ENCODE measurements around the gene APP.

Gene APP

DNA sequence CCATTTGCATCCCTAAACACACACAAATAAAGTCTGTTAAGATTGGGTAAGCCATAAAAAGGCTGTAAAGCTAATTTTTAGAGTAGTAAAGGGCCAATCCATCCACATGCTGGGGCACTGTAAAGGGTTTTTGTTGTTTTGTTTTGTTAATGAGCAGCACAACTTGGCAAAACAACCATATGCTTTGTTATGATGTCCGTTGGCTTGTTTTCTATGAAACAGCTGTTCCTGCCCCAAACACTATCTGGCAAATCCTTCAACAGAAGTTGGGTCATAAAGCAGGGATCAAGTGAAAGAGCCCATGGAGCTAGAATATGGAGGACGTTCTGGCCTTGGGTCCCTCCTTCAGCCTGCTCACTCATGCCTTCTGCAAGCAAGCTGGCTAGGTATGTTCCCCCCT is 183.6 kb downstream of the APP start:
- DNase-seq (ENCODE audit: low spot score), result no peak
- TF ChIP-seq, protein P1, sequence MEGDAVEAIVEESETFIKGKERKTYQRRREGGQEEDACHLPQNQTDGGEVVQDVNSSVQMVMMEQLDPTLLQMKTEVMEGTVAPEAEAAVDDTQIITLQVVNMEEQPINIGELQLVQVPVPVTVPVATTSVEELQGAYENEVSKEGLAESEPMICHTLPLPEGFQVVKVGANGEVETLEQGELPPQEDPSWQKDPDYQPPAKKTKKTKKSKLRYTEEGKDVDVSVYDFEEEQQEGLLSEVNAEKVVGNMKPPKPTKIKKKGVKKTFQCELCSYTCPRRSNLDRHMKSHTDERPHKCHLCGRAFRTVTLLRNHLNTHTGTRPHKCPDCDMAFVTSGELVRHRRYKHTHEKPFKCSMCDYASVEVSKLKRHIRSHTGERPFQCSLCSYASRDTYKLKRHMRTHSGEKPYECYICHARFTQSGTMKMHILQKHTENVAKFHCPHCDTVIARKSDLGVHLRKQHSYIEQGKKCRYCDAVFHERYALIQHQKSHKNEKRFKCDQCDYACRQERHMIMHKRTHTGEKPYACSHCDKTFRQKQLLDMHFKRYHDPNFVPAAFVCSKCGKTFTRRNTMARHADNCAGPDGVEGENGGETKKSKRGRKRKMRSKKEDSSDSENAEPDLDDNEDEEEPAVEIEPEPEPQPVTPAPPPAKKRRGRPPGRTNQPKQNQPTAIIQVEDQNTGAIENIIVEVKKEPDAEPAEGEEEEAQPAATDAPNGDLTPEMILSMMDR (IDR thresholded peaks at IDR 0.05; ENCODE audit: extremely low read depth, missing control alignments), result no peak

DNA sequence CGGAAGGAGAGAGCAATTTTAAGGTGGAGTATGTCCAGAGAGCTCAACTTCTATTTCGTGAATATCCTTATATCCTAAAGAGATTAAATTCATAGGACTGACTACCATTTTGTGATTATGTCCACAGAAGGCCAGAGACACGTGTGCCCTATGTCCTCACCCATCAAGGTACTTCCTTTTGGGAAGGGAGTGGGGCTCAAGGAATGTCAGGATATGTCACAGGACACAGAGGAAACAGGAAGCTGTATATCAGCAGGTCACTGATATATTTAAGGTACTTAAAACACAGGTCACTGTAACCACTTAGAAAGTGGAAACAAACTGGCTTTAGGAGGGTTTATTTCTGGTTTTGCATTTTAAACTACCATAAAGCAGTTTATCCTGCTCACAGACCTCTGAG is 184.6 kb downstream of the APP start:
- TF ChIP-seq, protein P1 (IDR thresholded peaks at IDR 0.05; ENCODE audit: extremely low read depth, missing control alignments), result no peak
- DNase-seq (ENCODE audit: low spot score), result no peak

DNA sequence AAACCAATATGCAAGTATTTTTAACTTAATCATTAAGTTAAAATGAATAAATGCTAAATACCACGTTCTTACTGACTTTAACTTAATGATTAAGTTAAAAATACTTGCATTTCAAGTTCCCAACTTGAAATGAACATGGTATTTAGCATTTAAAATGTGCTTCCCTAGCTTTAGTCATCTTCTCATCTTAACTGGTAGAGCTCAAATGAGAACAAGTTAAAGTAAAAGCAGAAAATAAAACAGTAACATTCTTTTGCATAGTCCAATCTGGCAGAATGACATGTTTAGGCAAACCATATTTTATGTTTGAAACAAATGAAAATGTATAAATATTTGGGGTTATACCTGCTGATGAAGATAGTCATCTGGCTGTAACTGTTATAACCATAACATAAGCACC is 186.0 kb downstream of the APP start:
- DNase-seq (ENCODE audit: low spot score), result no peak
- TF ChIP-seq, protein P1 (IDR thresholded peaks at IDR 0.05; ENCODE audit: extremely low read depth, missing control alignments), result no peak

DNA sequence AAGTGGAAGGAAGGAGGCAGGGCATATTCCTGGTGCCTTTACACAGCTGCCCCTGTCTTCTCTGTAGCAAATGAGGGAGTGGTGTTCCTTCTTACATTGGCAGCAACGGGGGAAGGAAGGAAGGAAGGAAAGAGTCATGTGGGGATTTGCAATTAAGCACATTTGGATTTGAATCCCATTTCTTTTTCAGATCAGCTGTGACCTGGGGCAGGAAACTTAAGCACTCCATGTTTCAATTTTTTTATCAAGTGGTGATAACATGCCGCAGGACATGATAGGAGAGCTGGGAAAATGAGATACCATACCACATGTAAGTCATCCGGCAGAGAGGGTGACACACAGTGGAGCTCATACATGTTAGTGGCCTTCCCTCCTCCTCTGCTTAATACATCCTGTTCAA is 186.8 kb downstream of the APP start:
- TF ChIP-seq, protein P1 (IDR thresholded peaks at IDR 0.05; ENCODE audit: extremely low read depth, missing control alignments), result no peak
- DNase-seq (ENCODE audit: low spot score), result no peak

DNA sequence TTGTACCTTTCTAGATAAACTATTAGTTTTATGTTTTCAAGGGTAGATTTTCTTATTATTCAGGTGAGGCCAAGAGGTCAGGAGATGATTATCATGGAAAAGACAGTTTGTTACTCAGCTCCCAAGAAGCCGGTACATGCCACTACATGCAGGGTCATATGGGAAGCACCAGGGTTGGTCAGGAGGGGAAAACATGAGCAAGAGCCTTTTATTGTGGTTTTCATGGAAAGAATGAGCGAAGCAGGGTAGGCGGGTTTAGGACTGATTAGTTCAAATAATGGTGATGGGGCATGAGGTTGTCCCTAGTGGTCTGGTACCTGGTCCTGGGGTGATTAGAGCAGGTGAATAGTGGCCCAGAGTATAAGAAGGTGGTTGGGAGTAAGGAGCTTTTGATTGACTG is 189.9 kb downstream of the APP start:
- no peak for DNase-seq (ENCODE audit: low spot score)
- TF ChIP-seq, protein P1 (IDR thresholded peaks at IDR 0.05; ENCODE audit: extremely low read depth, missing control alignments), result no peak

DNA sequence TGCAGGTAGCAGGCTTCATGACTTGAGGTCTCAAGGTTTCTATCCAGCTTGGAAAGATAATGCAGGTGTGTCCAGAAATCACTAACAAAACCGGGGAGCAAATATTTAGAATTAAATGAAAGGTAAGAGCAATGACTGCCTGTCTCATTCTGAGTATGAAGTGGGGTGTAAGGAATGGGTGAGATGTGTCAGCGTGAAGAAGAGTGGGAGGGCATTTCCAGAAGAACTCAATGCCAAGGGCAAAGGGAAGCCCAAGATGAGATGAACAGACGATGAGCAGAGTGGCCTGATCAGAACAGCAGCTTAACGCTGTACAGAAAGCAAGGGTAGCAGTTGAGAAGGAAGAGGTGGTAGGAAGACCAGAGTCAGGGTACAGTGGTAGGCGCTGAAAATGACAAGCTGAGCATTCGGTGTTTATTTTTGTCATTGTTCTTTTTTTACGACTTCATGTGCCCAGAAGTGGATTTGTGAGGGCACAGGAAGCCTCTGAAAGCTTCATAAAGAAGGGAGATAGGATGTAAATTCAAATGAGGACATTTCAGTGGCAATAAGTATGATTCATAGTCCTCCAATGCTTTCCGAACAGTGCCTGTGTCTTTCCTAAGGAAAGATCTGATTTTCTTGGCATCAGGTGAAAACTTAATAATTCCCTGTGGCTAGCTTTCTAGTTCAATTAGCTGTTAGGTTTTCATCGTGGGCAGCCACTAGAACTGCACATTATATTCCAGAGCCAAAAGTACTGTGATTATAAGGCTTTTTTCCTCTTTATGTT is 190.5 kb downstream of the APP start:
- TF ChIP-seq, protein P1 (IDR thresholded peaks at IDR 0.05; ENCODE audit: extremely low read depth, missing control alignments), result no peak
- DNase-seq (ENCODE audit: low spot score), result no peak

DNA sequence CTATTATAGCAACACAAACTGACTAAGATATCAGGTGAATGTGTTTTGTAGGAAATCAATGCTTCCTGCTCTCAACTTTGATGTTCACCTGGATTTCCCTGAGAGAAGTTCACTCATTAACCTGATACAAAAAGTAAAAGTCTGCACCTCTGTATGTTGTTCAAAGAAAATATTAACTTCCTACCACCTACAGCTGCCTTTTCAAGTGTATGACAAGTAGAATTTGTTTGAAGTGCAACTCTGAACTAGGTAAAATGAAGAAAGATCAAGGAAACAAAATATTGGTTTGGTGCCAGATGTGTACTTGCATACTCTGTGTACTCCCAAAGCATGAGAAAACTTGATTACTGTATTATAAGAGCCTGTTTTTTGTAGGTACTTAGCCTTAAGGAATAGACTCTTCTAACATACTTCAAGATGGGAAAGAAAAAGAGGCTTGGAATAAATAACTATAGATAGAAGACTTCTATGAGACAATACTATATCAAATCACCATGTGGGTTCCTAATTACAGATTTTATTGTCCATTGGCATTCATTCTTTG is 193.4 kb downstream of the APP start:
- DNase-seq (ENCODE audit: low spot score), result no peak
- TF ChIP-seq, protein P1 (IDR thresholded peaks at IDR 0.05; ENCODE audit: extremely low read depth, missing control alignments), result no peak
